Retinal pigment epithelial cell (primary cell): ENCODE data around the gene CARD9.

Experiments used
- DNase-seq: peaks from one replicate; pipeline ENCODE4 v3.0.0-alpha.2; 2010; ENCODE audit warnings: low read depth
- H3K4me3 ChIP-seq: 2 replicates; pipeline ENCODE4 v1.5.1; 2011; ENCODE audit warnings: mild to moderate bottlenecking, low read length, control low read depth, moderate library complexity
- TF ChIP-seq, protein P1 (sequence below): conservative IDR thresholded peaks from 2 replicates; pipeline ENCODE4 v1.5.1; 2011; ENCODE audit warnings: low read depth, low read length, control low read depth, inconsistent platforms

CARD9 gene

DNA sequence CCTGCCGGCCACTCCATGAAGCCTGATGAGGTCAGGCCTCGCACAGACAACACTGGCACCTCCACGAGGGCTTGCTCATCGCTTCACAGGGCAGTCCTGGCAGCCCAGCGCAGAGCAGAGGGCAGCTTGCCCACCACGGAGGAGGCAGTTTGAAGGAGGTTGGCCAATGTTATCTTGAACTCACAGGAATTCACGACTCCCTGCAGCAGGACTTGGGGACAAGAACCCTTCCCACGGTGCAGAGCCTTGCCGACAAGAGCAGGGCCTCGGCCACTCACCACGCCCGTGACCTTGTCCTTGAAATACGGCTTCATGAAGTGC lies 21.5 kb upstream of the CARD9 start:
- H3K4me3 ChIP-seq = no peak overlapping the region
- TF ChIP-seq, protein P1, sequence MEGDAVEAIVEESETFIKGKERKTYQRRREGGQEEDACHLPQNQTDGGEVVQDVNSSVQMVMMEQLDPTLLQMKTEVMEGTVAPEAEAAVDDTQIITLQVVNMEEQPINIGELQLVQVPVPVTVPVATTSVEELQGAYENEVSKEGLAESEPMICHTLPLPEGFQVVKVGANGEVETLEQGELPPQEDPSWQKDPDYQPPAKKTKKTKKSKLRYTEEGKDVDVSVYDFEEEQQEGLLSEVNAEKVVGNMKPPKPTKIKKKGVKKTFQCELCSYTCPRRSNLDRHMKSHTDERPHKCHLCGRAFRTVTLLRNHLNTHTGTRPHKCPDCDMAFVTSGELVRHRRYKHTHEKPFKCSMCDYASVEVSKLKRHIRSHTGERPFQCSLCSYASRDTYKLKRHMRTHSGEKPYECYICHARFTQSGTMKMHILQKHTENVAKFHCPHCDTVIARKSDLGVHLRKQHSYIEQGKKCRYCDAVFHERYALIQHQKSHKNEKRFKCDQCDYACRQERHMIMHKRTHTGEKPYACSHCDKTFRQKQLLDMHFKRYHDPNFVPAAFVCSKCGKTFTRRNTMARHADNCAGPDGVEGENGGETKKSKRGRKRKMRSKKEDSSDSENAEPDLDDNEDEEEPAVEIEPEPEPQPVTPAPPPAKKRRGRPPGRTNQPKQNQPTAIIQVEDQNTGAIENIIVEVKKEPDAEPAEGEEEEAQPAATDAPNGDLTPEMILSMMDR = no peak
- no peak for DNase-seq

DNA sequence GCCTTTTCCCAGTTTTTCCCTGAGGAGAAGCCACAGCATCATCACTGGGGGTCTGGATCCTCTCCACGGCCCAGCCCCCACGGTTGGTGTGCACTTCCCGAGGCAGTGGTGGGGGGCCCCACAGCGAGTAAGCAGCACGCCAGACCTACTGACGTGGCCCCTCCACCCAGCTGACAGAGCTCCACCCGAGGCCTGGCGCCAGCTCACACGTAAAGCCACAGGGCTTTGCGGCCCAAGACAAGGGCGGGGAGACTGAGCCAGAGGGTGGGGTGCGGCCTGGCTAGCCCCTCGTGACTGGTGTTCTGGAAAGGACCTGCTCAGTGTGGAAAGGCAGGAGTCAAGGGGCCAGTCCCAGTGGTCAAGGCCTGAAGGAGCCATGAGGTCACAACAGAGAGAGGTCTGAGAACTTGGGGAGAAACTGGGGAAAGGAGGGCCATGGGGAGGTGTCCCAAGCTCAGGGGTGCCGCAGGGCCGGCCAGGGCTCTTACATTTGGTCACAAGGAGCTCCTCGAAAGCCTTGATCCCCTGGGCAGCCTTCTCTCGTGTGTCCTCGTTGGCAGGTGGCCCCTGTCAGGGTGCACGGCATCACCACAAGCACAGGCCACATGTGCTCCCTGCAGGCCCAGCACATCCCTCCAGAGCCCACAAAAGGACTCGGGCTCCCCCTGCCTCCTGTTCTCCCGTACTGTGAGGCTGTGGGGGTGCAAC lies 21.0 kb upstream of the CARD9 start:
- TF ChIP-seq, protein P1 = no peak
- no peak for DNase-seq
- no peak overlapping the region for H3K4me3 ChIP-seq

DNA sequence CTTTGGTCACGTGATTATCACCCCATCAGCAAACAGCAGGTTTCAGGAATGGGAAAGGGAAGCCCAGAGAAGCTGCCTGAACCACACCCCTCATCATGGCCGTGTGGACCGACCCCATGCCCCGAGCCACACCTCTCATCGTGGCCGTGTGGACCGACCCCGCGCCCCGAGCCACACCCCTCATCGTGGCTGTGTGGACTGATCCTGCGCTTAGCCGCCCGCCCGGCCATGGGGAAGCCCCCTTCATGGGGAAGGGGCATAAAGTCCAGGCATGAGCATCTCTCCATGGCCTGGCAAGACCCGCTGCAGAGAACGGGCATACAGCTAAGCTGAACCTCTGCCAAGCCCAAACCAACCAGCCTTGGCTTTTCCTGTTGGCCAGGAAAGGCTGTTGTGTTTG lies 20.1 kb upstream of the CARD9 start:
- TF ChIP-seq, protein P1 = no peak
- no peak for DNase-seq
- no peak overlapping the region for H3K4me3 ChIP-seq

DNA sequence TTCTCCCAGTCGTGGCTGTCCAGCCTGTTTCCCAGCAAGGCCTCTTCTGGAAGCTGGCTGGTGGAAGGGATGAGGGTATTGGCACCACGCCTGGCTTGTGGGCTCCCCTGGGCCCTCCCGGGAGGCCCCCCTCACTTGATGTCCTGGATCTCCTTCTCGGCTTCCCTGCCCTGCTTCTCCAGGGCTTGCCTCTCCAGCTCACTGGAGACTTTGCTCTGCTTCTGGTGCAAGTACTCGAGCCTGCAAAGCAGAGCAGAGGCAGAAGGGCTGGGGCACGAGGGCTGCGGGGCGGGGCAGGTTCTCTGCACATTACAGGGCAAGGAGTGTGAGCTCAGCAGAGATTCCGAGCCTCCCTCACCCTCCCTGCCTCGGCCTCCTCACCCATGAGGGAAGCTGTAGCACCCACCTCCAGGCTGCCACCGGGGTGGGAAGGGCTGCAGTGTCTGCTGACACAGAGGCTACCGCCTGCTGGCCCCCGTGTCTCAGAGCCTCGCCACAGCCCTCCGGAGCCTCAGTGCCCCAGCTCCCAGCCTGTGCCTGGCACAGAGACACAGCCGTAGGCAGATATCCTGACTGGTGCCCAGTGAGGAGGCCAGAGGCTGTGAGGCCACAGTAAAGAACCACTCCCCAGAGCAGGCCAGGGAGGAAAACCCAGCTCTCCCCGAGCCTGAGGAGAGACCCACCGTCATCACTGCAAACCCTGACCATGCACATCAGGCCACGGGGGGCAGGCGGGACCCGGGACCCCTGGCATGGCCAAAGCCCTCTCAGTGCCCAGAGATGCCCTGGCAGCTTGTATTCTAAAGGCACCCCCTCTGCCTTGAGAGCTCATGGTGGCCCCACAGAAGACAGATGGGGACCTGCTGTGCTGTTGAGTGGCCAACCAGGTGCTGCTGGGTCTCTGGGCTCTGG lies 19.3 kb upstream of the CARD9 start:
- TF ChIP-seq, protein P1 = no peak
- H3K4me3 ChIP-seq = no peak overlapping the region
- DNase-seq = no peak

DNA sequence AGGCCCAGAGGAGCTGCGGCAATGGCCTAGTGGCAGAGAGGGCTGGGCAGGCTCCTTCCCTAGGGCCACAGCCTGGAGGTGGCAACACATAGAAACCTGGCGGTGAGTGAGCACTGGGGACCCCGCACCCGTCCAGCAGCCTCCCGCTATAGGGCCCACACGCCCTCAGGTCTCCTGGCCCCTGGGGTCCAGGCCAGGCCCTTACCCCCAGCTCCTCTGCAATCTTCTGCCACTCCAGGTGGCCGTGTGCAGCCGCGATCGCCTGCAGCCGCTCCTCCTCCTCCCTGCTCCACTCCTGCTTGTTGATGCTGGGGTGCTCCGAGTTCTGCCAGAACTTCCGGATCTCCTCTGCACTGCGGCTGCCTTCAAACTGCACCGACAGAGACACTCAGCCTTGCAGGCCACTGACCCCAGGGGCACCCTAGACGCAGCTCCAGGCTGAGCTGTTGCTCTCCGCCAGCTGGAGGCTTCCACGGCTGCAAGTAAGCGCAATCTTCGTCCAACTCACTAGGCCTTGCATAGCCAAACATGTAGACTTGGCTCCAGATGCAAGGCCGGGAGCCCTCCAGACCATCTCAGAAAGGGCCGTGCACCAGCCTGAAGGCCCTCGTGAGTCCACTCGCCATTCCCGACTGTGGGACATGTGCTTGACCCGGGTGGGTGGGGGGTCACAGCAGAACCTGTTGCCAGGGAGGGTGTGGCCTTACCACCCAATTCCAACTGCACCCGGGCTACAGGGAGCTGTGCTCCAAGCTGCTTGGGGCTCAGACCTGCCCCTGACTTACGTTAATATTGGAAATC lies 18.5 kb upstream of the CARD9 start:
- TF ChIP-seq, protein P1 = no peak
- no peak overlapping the region for H3K4me3 ChIP-seq
- DNase-seq = no peak

DNA sequence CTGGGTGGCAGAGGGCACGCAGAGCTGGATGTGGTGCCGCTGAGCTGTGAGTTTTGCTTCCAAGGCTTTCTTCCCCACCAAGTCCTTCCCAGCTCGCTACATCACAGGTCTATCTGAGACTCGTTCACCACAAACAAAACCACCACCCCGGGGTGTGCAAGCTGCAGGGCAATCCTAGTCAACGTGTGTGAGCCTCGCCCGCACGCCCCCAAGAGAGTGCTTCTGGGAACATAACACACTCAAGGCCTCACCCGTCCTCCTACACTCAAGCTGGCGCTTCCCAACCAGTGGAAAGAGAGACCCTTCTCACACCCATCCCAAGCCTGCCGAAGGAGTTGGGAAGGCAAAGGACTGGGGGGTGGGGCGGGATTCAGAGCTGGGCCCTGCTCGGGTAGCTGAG lies 15.9 kb upstream of the CARD9 start:
- TF ChIP-seq, protein P1 = no peak
- DNase-seq = no peak
- H3K4me3 ChIP-seq = no peak overlapping the region
